Spinal cord (tissue), 10 donors: Measurements from ENCODE around the gene ENOX1. TPM values are rescaled to one million over a fixed set of nuclear protein-coding genes. Genes with fewer than 3 reads are reported as not detected.

Experiments used
- DNase-seq, 6 donors: peaks; one replicate each; pipeline versions ENCODE4 v3.0.0 to v3.0.0-alpha.2; 2013 to 2015; ENCODE audit warnings: low spot score in 6 of 6, low read depth in 4 of 6
- H3K27ac ChIP-seq: one replicate; pipeline ENCODE4 v1.5.1; 2013; ENCODE audit warnings: low read depth, low read length, control low read depth
- H3K27me3 ChIP-seq: one replicate; pipeline ENCODE4 v1.6.1; 2013; ENCODE audit warnings: low read length; ENCODE audit not compliant: control insufficient read depth, insufficient read depth
- H3K36me3 ChIP-seq: one replicate; pipeline ENCODE4 v1.6.1; 2013; ENCODE audit warnings: low read length; ENCODE audit not compliant: control insufficient read depth, insufficient read depth
- H3K4me1 ChIP-seq: one replicate; pipeline ENCODE4 v1.6.1; 2013; ENCODE audit warnings: low read length; ENCODE audit not compliant: control insufficient read depth, insufficient read depth
- H3K4me3 ChIP-seq: one replicate; pipeline ENCODE4 v1.5.1; 2013; ENCODE audit warnings: low read depth, low read length, control low read depth
- H3K9me3 ChIP-seq: one replicate; pipeline ENCODE4 v1.6.1; 2013; ENCODE audit warnings: low read length; ENCODE audit not compliant: control insufficient read depth, insufficient read depth
- WGBS: methylation state at CpG from one replicate; pipeline ENCODE4 v1.1.5; 2013; ENCODE audit warnings: missing lambda C conversion rate; ENCODE audit not compliant: insufficient coverage; 5-methylcytosine and 5-hydroxymethylcytosine counted together
- polyA plus RNA-seq, 2 donors: library from polyadenylated mRNA; unstranded; fragments of 120-200 nt; gene quantifications; one replicate each; pipeline ENCODE4 v1.2.1, GENCODE V29; 2013; ENCODE audit not compliant: insufficient read length in 2 of 2
- total RNA-seq, 2 donors: library from RNA; depleted of rRNA in 1 of 2; stranded (reverse); fragments of 120-200 nt in 1 of 2; fragments of >200 nt in 1 of 2; gene quantifications; one replicate each; pipeline versions ENCODE4 v1.2.3 to v1.2.4, GENCODE V29; 2013 to 2014
- donor health status: healthy.

Gene ENOX1
- total and polyA plus RNA-seq, 4 donors, result 17.9 to 20.5 (median 19.2) TPM

DNA sequence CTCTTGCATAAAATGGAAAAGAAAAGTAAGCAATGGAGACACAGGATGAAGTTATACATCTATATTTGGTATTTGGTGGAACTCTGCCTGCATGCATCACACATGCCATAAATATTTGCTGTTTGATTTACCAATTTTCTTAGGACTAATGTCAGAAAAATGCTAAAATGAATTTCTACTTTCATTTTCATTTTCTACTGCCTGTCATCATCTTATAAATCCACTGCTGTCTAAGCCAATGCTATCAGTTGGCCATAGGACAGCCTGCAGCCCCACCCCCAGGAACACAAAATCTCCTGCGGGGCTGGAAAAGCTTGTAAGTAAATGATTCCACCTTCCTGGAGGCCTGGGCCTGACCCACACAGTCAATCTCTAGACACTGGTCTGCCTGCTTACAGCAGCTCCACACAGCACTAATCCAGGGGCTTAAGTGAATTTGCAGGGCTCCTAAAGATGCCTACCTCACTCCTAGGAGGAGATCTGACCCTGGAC lies 122.0 kb downstream of the ENOX1 start:
- 33% methylated on average over 1 of the region's 1 CpG for WGBS
- Histone ChIP-seq H3K4me1 (no peaks in the 10 kb centered on the region), H3K4me3 (no peak overlapping the region), H3K27ac (no peak overlapping the region), H3K27me3 (no peaks in the 10 kb centered on the region), H3K36me3 (no peaks in the 10 kb centered on the region), H3K9me3 (no peaks in the 10 kb centered on the region)
- DNase-seq, result no peak

DNA sequence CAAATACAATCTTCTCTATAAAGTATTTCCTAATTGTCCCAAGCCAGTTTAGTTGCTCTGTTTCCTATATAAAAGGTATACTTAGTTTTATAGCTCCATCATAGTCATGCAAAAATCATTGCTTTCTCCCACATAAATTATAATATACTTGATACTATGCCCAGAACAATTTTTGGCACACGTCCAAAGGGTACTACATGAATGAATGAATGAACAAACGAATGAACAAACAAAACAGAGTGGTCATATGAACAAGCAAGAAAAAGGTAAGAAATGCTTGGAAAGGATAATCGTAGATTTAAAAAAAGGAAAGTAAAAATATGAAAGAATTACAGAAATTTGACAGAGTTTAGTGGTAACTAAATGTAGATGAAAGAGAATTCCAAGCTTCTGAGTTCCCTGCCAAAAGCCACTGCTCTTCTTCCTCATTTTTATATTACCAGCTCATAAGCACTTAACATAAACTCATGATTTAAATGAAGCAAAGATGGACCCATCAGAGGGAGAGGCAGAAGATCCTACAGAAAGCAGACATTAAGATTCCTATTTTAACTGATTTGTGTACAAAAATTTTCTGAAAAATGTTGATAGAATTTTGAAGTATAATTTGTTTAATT lies 123.2 kb downstream of the ENOX1 start:
- WGBS, result 71% methylated on average over 1 of the region's 3 CpGs
- Histone ChIP-seq H3K4me1 (no peaks in the 10 kb centered on the region), H3K27ac (no peak overlapping the region), H3K4me3 (no peak overlapping the region), H3K36me3 (no peaks in the 10 kb centered on the region), H3K9me3 (no peaks in the 10 kb centered on the region), H3K27me3 (no peaks in the 10 kb centered on the region)
- no peak for DNase-seq

- Histone ChIP-seq H3K27ac (no peak overlapping the region), H3K27me3 (no peaks in the 10 kb centered on the region), H3K4me3 (no peak overlapping the region), H3K4me1 (no peaks in the 10 kb centered on the region), H3K9me3 (no peaks in the 10 kb centered on the region), H3K36me3 (no peaks in the 10 kb centered on the region)
- no peak for DNase-seq
Measured at GRCh38 chr13:43662976-43663375, 123.8 kb downstream of the ENOX1 start.

DNA sequence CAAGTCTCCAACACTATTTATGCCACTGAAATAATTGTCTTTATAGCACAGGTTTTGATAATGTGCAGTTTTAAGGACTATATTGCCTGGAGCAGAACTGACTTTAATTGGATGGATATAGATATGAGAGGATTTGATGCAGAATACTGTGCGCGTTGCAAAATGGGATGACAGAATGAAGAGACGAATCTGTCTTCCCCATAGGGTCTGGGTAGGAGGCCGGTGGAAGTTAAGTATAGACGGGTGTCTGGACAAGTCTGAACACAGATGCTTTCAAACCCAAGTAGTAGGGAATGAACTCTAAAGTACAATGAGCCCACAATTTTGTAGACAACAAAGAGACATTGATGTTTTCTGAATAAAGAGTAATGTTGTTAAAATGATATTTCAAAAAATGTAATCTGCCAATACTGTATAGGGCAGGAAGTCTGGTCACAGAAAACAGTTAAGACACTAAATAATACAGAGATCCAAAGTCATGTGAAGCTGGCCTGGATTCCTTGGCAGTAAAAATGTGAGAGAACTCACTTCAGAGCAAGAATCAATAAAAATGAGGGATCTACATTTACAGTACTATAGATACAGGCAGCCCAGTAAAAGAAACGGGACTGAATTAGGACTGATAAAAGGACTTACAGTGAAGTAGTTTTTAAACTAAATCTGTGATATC lies 125.5 kb downstream of the ENOX1 start:
- Histone ChIP-seq H3K4me3 (no peak overlapping the region), H3K4me1 (no peaks in the 10 kb centered on the region), H3K36me3 (no peaks in the 10 kb centered on the region), H3K27me3 (no peaks in the 10 kb centered on the region), H3K9me3 (no peaks in the 10 kb centered on the region), H3K27ac (no peak overlapping the region)
- peak in 1 of 6 donors; percentile 52 for DNase-seq
- 75% methylated on average over 5 of the region's 6 CpGs for WGBS

DNA sequence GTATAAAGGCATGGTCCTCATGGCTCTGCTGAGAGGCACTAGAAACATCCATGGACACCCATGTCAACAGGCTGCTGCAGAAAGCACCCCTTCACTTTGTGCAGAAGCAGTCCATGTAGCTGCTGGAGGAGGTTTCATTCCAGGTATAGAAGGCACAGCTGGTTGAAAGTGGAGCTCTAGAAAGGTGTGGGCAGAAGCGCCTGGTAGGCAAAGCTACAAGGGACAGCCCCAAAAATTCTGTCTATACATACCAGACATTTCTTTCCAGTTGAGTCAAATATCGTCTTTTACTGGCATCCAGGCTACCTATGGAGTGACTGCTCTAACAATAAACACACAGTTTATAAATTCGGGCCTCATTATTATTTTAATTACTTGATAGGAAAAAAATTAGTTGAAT lies 129.3 kb downstream of the ENOX1 start:
- no CpG with 5 or more reads among the region's 3 CpGs for WGBS
- H3K36me3 ChIP-seq, result no peaks in the 10 kb centered on the region
- H3K27ac ChIP-seq, result no peak overlapping the region
- no peaks in the 10 kb centered on the region for H3K9me3 ChIP-seq
- no peak overlapping the region for H3K4me3 ChIP-seq
- H3K27me3 ChIP-seq, result no peaks in the 10 kb centered on the region
- no peaks in the 10 kb centered on the region for H3K4me1 ChIP-seq
- no peak for DNase-seq

DNA sequence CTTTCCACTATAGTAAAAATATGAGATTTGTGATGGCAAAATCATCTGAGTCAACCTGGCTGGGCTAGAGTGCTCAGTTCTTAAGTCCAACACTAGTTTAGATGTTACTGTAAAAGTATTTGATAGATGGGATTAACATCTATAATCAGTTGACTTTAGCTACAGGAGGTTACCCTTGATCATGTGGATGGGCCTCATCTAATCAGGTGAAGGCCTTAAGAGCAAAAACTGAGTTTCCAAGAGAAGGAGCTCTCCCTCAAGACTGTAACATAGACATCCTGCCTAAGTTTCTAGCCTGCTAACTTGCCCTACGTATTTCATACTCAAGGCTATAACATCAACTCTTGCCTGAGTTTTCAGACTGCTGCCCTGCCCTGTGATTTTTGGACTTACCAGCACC lies 132.8 kb downstream of the ENOX1 start:
- Histone ChIP-seq H3K27ac (no peak overlapping the region), H3K4me1 (no peaks in the 10 kb centered on the region), H3K27me3 (no peaks in the 10 kb centered on the region), H3K36me3 (no peaks in the 10 kb centered on the region), H3K4me3 (no peak overlapping the region), H3K9me3 (no peaks in the 10 kb centered on the region)
- no peak for DNase-seq
- WGBS, result no CpG with 5 or more reads among the region's 1 CpG

DNA sequence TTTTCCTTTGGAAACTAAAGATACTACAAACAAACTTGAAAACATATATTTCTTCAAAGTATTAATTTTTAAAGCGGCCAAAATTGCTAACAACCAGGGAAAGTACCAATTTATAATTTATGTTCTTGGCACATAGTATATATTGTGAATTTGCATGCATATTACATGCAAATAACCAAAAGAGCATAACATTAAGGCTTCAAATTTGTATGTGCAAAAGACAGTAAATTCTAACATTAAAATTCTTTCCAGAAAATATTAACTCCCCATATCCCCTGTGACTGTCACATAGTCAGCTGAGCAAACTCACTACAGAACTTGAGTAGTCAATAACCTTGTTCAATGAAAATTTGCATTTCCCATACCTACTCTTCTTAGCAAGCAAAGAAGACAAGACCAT lies 133.4 kb downstream of the ENOX1 start:
- Histone ChIP-seq H3K27ac (no peak overlapping the region), H3K4me1 (no peaks in the 10 kb centered on the region), H3K36me3 (no peaks in the 10 kb centered on the region), H3K9me3 (no peaks in the 10 kb centered on the region), H3K27me3 (no peaks in the 10 kb centered on the region), H3K4me3 (no peak overlapping the region)
- no peak for DNase-seq
- no CpG with 5 or more reads among the region's 1 CpG for WGBS

DNA sequence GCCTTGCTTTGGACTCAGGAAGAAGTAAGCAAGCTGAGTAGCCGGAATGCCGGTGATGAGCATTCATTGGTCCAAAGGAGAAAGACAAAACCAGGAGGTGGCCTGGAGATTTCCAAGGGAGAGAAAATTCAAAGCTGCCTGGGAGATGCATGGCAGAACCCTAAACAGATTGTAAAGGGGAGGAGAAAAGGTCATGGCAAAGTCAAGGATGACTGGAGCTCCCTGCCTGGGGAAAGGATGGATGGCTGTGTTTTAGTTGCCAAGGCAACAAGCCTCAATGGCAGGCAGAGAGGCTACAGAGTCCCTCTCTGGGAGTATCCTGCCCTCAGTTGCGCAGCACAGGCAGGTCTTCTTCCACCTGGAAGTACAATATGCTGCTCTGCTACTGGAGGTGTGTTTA lies 134.0 kb downstream of the ENOX1 start:
- Histone ChIP-seq H3K9me3 (no peaks in the 10 kb centered on the region), H3K4me1 (no peaks in the 10 kb centered on the region), H3K27ac (no peak overlapping the region), H3K4me3 (no peak overlapping the region), H3K36me3 (no peaks in the 10 kb centered on the region), H3K27me3 (no peaks in the 10 kb centered on the region)
- 57% methylated on average over 2 of the region's 3 CpGs for WGBS
- DNase-seq, result peak in 1 of 6 donors; percentile 51

DNA sequence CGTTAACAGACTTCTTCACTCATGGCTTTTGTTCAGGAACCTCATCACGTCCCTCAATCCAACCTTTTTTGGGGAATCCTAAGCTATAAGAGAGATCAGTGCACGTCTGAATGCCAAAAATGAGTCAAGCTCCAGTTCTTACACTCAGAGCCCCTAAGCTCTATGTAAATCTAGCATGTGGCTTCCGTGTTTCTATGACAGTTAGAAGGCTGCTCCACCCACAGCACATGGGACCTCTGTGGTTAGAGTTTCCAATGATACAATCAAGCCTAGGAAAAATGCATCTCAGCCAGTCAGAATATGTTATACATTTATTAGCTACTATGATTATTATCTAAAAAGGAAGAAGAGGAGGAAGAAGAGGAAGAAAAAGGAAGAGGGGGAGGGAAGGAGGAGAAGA lies 135.9 kb downstream of the ENOX1 start:
- DNase-seq, result no peak
- no peaks in the 10 kb centered on the region for H3K4me1 ChIP-seq
- WGBS, result 70% methylated on average over 4 of the region's 4 CpGs
- H3K4me3 ChIP-seq, result no peak overlapping the region
- no peaks in the 10 kb centered on the region for H3K36me3 ChIP-seq
- no peak overlapping the region for H3K27ac ChIP-seq
- no peaks in the 10 kb centered on the region for H3K27me3 ChIP-seq
- H3K9me3 ChIP-seq, result no peaks in the 10 kb centered on the region

- 79% methylated on average over 3 of the region's 5 CpGs for WGBS
- no peaks in the 10 kb centered on the region for H3K9me3 ChIP-seq
- H3K4me3 ChIP-seq, result no peak overlapping the region
- H3K36me3 ChIP-seq, result no peaks in the 10 kb centered on the region
- DNase-seq, result peak in 2 of 6 donors; percentile 10 to 63
- no peaks in the 10 kb centered on the region for H3K4me1 ChIP-seq
- H3K27ac ChIP-seq, result no peak overlapping the region
- H3K27me3 ChIP-seq, result no peaks in the 10 kb centered on the region
Measured at GRCh38 chr13:43648733-43649132, 138.0 kb downstream of the ENOX1 start.
